GM21526 (cell line): ENCODE measurements around the gene DST.

ENCODE experiments used
- ATAC-seq: cut with Tn5 transposase; IDR thresholded peaks from one replicate; pipeline ENCODE4 v1.9.1; 2021; ENCODE audit warnings: moderate library complexity; ENCODE audit not compliant: unreplicated experiment, low FRiP score

DST gene

GRCh38 chr6:56450376-56450775, 192.3 kb downstream of the DST start:
- ATAC-seq: no peak

- ATAC-seq: no peak
Observed at GRCh38 chr6:56448046-56448445, 194.6 kb downstream of the DST start.

GRCh38 chr6:56445818-56446217, 196.9 kb downstream of the DST start:
- no peak for ATAC-seq

- ATAC-seq: no peak
Observed at GRCh38 chr6:56444855-56445254, 197.8 kb downstream of the DST start.

- ATAC-seq: no peak
Observed at GRCh38 chr6:56440551-56440981, 202.1 kb downstream of the DST start.

- ATAC-seq: no peak
Observed at GRCh38 chr6:56437171-56437900, 205.4 kb downstream of the DST start.

- no peak for ATAC-seq
Observed at GRCh38 chr6:56435754-56436153, 206.9 kb downstream of the DST start.

- ATAC-seq: no peak
Observed at GRCh38 chr6:56435326-56435725, 207.4 kb downstream of the DST start.

GRCh38 chr6:56434606-56435005, 208.1 kb downstream of the DST start:
- no peak for ATAC-seq

- no peak for ATAC-seq
Observed at GRCh38 chr6:56433119-56433518, 209.6 kb downstream of the DST start.

GRCh38 chr6:56432194-56432593, 210.5 kb downstream of the DST start:
- ATAC-seq: no peak

GRCh38 chr6:56430629-56431600, 211.8 kb downstream of the DST start:
- ATAC-seq: no peak

GRCh38 chr6:56424542-56425083, 218.1 kb downstream of the DST start:
- ATAC-seq: no peak

GRCh38 chr6:56424064-56424463, 218.6 kb downstream of the DST start:
- no peak for ATAC-seq

GRCh38 chr6:56420296-56420695, 222.4 kb downstream of the DST start:
- no peak for ATAC-seq

GRCh38 chr6:56419191-56419590, 223.5 kb downstream of the DST start:
- no peak for ATAC-seq

- ATAC-seq: no peak
Observed at GRCh38 chr6:56417823-56418222, 224.9 kb downstream of the DST start.

- no peak for ATAC-seq
Observed at GRCh38 chr6:56416247-56416646, 226.4 kb downstream of the DST start.

- no peak for ATAC-seq
Observed at GRCh38 chr6:56408976-56409375, 233.7 kb downstream of the DST start.
